NCI-H345 treated with DMSO at 0.1 percent for 48 hours (cell line): ENCODE data around the gene NOVA2.

Experiments used
- DNase-seq: peaks from one replicate; lab custom pipeline; 2025; ENCODE audit not compliant: unreplicated experiment; lab: John Stamatoyannopoulos, UW

NOVA2 gene, protein sequence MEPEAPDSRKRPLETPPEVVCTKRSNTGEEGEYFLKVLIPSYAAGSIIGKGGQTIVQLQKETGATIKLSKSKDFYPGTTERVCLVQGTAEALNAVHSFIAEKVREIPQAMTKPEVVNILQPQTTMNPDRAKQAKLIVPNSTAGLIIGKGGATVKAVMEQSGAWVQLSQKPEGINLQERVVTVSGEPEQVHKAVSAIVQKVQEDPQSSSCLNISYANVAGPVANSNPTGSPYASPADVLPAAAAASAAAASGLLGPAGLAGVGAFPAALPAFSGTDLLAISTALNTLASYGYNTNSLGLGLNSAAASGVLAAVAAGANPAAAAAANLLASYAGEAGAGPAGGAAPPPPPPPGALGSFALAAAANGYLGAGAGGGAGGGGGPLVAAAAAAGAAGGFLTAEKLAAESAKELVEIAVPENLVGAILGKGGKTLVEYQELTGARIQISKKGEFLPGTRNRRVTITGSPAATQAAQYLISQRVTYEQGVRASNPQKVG

DNA sequence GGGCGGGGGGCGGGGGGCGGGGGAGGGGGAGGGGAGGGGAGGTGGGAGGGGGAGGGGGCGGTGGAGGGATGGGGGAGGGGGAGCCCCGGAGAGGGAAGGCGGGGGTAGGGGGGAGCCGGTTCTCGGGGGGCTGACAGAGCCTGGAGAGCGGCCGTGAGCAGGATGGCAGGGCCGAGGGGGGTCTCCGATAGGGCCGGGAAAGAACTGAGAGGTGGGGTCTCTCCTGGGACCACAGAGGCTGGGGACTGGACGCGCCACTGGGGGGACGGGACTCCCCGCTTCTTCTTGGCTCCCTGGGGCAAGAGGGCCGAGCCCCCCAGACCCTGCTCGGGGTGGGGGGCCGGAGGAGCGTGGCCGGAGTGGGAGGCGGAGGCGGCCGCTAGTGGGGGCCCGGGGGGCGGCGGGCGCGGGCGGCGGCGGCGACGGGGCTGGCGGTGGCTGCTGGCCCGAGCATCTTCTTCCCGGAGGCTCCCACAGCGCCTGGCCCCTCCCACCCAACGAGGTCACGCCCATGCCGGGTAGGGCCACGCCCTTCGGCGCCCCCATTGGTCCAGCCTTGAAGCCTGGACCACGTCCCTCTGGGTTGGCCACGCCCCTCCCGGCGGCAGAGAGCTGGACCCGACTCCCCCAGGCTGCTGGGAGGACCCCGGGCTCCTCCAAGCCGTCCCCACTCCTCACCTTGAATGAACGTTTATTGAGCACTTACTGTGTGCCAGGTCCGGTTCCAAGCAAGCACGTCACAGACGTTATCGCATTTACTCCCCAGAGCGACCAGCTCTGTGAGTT is at the start of gene NOVA2:
Gene NOVA2 (minus strand): TSS at position 313 of the 786 bp plus-strand sequence. CDS start 514 bp downstream, outside the sequence.
- peak; percentile 47 for DNase-seq

DNA sequence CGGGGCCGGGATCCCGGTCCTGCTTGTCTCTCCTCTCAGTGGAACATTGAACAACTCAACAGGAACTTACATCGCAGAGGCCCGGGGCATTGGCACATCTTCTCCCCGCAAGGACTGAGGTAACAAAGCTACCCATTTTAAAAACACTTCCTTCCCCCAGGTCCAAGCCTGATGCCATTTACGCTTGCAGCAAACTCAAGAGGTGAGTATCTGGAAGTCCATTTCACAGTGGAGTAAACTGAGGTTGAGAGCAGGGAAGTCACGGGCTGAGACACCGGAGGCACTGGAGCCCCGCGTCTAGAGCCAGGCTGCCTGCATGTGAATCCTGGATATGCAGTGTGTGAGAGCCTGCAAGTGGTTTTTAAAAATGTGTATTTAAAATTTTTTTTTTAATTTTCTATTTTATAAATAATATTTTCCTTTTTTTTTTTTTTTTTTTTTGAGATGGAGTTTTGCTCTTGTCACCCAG is 49.7 kb upstream of the NOVA2 start:
- DNase-seq, result no peak

DNA sequence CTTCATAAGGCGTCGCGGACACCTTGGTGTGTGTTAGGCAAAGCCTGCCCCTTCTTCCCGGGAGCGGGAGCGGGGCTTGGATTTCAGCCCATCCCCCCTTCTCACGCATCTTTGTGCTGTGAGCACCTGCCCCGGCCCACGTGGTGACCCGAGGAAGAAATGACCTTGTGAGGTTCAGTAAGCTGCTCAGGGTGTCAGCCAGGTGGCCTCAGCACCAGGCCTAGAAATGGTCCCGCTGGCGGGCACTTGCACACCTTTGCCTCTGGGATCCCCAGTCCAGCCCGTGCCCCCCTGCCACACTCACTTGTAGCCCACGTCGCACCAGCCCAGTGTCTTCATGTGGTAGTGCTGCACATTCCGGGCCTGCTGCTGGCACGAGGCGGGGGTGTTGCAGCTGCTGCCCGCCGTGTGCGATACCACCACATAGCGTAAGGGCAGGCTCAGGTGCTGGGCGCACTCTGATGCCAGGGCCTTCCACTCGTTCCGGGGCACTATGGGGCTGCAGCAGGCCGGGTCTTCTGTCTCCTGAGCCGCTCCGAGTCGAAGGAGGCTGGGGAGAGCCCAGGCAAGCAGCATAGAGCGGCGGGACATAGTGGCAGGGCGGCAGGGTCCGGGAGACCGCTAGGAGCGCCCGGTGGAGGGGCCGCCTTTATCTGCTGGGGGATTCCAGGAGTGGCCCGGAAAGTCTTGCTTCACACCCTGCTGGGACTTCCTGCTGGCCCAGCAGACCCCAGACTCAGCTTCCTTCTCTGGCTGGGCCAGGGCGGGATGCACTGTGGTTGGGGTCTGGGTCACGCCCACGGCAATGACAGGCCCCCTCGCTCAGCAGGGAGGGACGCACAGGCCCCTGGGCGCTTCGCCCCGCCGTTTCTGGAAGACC is 49.0 kb upstream of the NOVA2 start, which contains the start of gene PGLYRP1:
Gene PGLYRP1 (minus strand): TSS at position 623 of the 880 bp plus-strand sequence. CDS start 32 bp downstream, at position 591.
- DNase-seq, result no peak

DNA sequence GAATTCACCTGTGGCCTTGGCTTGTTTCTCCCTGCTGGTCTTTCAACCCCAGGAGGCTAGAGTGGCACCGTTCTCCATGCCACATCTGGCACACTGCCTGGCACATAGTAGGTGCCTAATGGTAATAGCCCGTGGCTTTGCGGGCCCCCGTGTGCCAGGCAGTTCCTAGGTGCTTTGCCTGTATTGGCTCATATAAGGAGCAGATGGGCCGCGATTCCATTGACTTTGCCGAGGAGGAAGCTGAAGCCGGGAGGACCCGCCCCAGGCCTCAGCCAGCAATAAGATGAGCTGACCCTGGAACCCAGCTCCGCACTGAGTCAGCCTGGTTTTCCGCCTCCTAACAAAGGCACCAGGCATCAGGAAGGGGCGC is 48.4 kb upstream of the NOVA2 start:
- DNase-seq, result no peak

DNA sequence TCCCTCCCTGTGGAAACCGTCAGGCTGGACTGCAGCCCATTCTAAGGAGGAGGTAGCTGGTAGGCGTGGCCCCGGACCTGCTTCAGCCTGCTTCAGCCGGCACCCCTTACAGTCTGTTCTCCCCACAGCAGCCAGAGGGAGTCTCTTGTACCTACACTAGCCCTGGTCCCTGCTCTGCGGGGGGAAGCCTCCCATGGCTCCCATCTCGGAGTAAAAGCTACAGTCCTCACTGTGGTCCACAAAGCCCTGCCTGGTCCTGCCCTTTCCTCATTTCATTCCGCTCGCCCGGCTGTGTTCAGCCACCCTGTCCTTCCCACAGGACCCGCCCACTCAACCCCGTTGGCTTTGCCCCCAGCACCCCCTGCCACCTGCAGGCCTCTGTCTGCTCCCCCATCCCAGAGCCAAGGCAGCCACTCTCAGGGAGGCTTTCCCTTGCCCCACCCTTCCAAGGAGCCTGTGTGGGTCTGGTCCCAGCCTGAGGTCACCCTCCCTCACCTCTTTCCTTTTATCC is 47.9 kb upstream of the NOVA2 start:
- no peak for DNase-seq

DNA sequence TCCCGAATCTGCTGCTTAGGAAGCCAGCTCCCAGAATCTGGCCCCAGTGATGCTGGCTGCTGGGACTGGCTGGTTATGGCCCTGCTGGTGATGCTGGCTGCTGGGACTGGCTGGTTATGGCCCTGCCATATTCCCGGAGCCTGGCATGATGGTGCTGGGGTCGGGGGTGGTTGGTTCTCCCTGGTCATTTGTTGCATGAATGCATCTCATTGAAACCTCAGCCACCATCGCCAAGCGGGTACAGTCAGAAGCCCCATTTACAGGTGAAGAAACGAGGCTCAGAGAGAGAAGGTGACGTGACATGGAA is 47.1 kb upstream of the NOVA2 start:
- no peak for DNase-seq

DNA sequence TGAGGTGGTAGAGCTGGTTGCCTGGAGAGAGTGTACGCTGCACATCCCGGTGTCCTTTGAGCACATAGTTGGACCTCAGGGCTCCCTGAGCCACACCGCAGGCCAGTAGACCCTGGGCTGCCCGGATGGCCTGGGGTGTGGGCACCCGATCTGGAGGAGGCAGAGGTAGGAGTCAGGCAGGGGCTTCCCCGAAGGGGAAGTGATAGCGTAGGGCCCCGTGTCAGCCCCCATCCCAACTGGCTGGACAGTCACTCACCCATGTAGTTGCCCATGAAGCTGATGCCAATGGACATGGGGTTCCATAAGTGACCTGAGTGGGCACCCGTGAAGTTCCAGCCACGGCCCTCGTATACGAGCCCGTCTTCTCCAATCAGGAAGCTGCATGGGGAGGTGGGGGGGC is 45.6 kb upstream of the NOVA2 start:
- DNase-seq, result no peak

DNA sequence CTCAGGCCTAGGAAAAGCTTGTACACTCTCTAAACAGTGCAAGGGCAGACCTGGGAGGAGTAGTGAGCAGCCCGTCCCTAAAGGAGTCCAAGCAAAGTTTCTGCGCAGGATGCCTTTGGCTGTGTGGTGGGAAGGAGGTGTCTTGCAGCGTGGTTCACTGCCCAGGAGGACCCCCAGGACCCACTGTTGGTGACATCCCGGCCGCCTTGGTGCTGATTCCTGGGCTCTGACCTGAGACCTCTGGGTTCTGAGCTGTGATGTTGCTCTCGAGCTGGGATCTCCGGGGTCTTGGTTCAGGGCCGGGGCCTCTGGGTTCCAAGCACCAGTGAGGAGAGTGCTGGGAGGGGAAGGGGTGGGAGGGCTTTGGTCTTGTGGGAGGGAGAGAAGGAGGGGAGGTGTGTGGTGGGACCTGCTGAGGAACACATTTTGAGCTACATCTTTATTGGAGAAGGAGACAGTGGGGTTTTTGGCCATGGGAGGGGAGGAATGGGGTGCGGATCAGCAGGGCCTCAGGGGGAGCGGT is 45.1 kb upstream of the NOVA2 start:
- no peak for DNase-seq

DNA sequence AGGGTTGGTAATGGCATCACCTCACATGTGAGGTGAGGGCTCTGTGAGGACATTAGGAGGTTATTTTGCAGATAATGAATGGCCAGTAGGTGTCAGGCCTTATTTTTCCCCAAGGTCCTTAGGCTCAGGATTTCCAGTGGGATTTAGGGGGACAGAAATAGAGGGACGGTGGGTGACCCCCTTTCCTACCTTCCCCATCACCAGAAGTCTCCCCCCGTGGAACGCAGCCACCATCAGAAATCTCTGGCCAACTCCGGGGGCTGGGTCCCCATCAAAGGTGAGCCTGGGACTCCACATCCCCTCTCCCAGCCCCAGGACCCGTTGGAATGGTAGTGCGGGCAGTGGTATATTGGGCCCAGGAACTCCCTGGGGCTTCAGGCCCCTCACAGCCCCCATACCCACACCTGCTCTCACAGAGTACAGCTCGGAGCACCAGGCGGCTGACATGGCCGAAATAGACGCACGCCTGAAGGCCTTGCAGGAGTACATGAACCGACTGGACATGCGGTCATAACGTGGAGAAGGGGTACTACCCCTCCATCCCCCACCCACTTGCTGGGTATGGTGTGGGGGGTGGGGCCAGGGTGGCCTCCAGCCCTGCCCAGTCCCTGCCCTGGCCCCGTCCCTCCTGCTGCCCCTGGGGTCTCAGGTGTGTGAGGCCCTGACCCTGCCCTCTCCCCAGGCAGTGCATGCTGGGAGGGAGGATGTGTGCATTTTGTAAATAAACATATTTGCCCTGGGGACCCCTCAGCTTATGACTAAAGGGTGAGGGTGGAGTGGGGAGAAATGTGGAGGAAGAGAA is 44.4 kb upstream of the NOVA2 start:
- DNase-seq, result no peak

DNA sequence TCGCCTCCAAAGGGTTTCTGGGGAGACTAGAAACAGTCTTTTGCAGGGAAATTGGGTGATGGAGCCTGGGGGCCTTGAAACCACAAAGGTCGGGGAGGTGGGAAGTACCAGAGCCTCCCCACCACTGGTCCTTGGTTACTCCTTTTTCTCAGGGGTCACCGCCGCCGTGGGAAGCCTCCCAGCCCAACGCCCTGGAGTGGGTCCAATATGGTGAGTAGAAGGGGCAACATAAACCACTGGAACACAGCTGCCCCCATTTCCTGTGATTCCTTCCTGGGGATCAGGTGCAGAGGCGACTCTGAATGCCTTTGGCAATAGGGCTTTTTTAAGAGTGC is 43.4 kb upstream of the NOVA2 start:
- no peak for DNase-seq

DNA sequence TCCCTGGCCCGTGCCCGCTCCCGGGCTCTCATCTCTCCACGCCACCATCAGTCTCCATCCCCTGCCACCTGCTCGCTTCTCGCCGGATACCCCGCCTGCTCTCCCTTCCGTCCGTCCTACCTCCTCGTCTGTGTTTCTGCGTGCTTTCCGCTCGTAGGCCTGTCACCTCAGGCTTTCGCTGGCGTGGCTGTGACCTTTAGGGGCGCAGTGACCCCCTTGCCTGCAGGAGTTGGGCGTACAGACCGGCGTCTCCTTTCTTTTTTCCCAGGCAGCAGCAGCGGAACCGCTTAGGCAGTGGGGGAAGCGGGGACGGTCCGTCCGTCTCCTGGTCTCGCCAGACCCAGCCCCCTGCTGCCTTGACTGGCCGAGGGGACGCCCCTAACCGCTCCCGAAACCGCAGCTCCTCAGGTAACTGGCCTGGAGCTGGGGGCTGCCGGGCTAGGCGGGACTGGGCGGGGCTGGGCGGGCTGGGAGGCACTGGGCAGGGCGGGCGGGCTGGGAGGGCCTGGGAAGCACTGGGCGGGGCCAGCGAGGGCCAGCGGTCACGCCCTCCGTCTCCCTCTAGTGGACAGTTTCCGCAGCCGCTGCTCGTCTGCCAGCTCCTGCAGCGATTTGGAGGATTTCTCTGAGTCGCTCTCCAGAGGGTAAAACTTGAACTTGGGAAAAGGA is 42.9 kb upstream of the NOVA2 start:
- peak; percentile 51 for DNase-seq

DNA sequence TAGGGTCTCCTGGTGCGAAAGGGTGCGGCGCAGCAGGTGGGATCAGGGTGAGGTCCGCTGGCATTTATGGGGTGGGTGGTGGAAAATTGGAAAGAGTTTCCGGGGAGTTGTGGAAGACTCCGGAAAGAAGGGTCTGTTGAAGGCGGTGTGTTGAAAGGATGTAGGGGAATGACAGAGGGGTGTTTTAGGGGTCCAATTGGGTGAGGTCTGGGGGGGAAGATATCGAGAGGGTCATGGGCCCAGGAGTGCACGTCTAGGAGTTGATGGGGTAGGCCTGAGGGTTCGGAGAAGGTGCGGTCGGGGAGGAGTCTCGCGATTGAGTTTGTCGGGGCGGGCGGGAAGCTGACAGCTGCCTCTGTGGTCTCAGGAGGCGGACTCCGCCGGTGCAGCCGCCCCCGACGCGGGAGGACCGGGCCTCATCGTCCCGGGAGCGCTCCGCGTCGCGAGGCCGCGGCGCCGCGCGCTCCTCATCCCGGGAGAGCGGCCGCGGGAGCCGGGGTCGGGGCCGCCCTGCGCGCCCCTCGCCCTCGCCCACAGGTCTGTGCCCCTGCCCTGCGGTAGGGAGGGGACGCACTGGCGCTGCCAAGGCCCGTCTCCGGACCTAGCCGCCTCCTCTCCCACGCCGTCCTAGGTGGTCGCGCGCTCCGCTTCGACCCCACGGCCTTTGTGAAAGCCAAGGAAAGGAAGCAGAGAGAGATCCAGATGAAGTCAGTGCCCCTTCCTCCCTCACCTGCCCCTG is 42.2 kb upstream of the NOVA2 start:
- no peak for DNase-seq

DNA sequence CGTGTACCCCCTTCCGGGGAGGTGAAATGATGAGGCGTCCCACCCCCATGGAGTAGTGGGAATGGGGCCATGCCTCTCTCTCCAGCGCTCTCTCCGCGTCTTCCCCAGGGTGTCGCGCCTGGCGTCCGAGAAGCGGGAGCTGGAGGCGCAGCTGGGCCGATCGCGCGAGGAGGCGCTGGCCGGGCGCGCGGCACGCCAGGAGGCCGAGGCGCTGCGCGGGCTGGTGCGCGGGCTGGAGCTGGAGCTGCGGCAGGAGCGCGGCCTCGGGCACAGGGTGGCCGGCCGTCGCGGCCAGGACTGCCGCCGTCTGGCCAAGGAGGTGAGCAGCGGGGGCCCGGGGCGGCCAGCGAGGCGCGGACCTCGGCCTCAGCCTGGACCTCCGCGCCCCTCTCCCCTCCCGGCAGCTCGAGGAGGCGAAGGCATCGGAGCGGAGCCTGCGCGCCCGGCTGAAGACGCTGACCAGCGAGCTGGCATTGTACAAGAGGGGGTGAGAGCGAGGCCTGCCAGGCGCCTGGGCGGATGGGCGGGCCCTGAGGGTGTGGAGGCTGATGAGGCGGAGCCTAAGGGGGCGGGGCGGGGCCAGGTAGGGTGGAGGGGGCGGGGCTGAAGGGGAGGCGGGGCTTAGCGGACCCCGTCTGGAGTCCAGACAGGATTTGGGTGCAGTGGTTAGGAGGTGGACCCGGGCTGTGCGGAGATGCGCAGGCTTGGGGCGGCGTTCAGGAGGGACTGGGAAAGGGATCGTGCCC is 41.4 kb upstream of the NOVA2 start:
- DNase-seq, result no peak

DNA sequence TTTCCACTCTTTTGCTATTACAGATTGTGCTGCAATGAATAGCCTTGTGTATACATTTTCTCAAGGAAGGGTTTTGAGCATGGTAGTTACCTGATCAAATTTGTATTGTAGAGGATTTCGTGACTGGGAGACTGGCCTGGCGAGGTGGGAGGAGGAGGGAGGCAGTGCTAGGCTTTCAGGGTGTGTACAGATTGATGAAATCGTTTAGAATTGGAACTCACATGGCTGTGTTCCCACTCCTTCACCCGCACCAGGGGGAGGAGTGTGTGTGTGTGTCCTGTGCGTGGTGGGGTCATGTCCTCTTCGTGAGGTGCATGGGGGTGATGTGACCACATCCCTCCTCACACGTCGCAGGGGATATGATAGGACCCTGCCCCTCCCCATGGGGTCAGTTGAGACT is 40.9 kb upstream of the NOVA2 start:
- DNase-seq, result no peak

DNA sequence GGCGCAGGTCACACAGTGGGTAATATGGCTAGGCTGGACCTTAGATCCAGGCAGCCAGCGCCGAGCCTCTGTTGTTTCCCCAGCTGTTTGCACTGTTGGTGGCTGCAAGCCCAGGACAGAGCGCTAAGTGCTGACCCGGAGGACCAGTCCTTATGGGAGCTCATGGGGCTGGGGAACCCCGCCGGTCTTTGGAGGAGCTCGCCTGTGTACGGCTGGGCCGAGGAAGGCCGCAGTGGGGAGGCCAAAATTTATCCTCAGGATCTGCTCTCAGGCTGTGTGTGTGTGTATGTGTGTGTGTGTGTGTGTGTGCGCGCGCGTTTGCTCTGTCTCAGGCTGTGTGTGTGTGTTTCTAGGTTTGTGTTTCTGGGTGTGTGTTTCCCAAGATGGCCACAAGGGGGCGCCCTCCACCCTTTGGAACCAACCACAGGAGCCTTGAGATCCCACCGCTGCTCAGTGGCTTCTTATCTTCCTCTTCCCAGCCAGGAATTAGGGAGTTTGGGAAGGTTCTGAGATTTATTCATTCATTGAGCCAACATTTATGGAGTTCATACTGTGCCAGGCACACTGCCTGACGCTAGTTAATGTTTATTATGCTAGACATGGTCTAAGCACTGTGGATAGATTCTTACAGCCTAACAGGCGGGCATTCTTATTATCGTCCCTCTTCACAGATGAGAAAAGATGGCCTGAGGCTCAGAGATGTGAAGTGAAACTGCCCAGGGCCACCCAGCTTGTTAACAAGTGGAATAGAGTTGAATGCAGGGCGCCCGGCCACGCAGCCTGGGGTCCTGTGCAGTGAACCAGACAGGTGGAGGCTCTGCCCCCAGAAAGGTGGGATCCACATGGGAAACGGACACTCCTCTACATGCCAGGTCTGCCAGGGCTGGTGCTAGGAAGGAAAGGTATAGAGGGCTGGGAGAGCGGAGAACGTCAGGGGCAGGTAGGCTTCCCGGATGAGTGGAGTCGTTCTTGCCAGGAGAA is 36.2 kb upstream of the NOVA2 start:
- peak; percentile 12 for DNase-seq

DNA sequence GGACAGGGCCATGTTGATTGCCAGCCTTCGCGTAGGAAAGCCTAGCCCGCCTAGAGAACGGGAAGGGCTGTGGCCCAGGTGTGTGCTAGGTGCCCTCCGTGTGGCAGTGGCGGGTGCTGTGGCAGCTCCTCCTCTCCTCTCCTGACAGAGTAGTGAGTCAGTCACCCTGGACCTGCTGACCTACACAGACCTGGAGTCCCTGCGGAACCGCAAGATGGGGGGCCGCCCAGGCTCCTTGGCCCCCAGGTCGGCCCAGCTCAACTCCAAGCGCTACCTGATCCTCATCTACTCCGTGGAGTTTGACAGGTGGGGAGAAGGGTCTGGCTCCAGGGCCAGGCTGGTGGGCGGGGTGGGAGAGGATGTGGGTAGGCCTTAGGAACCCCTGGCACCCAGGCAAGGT is 32.7 kb upstream of the NOVA2 start:
- DNase-seq, result no peak
